ENCODE results near the gene SPIN1.

SPIN1 gene

GRCh38 chr9:88498880-88499279 is 110.6 kb downstream of the SPIN1 start:
- no peak for DNase-seq (ENCODE audit: low read depth in 3 of 3)

GRCh38 chr9:88501086-88501485 is 112.8 kb downstream of the SPIN1 start:
- no peak for DNase-seq (ENCODE audit: low read depth in 3 of 3)

- DNase-seq (ENCODE audit: low read depth in 3 of 3), result no peak
These were observed 114.3 kb downstream of the SPIN1 start for GRCh38 chr9:88502552-88503034.

GRCh38 chr9:88503081-88503844 is 115.0 kb downstream of the SPIN1 start:
- DNase-seq (ENCODE audit: low read depth in 3 of 3), result no peak

- no peak for DNase-seq (ENCODE audit: low read depth in 3 of 3)
These were observed 115.9 kb downstream of the SPIN1 start for GRCh38 chr9:88503845-88504764.

GRCh38 chr9:88508326-88508725 is 120.1 kb downstream of the SPIN1 start:
- no peak for DNase-seq (ENCODE audit: low read depth in 3 of 3)

- no peak for DNase-seq (ENCODE audit: low read depth in 3 of 3)
These were observed 123.7 kb downstream of the SPIN1 start for GRCh38 chr9:88511906-88512305.

GRCh38 chr9:88514247-88514646 is 126.0 kb downstream of the SPIN1 start:
- DNase-seq (ENCODE audit: low read depth in 3 of 3), result no peak

- no peak for DNase-seq (ENCODE audit: low read depth in 3 of 3)
These were observed 133.1 kb downstream of the SPIN1 start for GRCh38 chr9:88521308-88521707.

GRCh38 chr9:88522360-88522759 is 134.1 kb downstream of the SPIN1 start:
- no peak for DNase-seq (ENCODE audit: low read depth in 3 of 3)

- no peak for DNase-seq (ENCODE audit: low read depth in 3 of 3)
These were observed 134.8 kb downstream of the SPIN1 start for GRCh38 chr9:88523056-88523455.

- DNase-seq (ENCODE audit: low read depth in 3 of 3), result no peak
These were observed 136.7 kb downstream of the SPIN1 start for GRCh38 chr9:88524911-88525310.

GRCh38 chr9:88527618-88528017 is 139.4 kb downstream of the SPIN1 start:
- DNase-seq (ENCODE audit: low read depth in 3 of 3), result no peak
